MM.1S (cell line): ENCODE data around the gene MKKS.

Experiments
- DNase-seq: peaks from one replicate; pipeline ENCODE4 v3.0.0-alpha.2; 2015
- H2AFZ ChIP-seq: fragments of 300-600 bp; sonication (generic); 2 replicates; pipeline ENCODE4 v1.6.0; 2016; ENCODE audit warnings: antibody characterized with exemption, low read length
- H3F3A ChIP-seq: fragments of 300-600 bp; sonication (generic); 2 replicates; pipeline ENCODE4 v1.6.1; 2016; ENCODE audit warnings: mild to moderate bottlenecking, antibody characterized with exemption, low read length, moderate library complexity, mixed read lengths; ENCODE audit not compliant: insufficient read depth
- H3K27ac ChIP-seq: fragments of 300-600 bp; sonication (generic); 2 replicates; pipeline ENCODE4 v1.5.1; 2016; ENCODE audit warnings: mild to moderate bottlenecking, low read length
- H3K27me3 ChIP-seq: fragments of 300-600 bp; sonication (generic); replicated peaks from 2 replicates; pipeline ENCODE4 v1.6.0; 2016; ENCODE audit warnings: low read length; ENCODE audit not compliant: insufficient read depth
- H3K36me3 ChIP-seq: fragments of 300-600 bp; sonication (generic); replicated peaks from 2 replicates; pipeline ENCODE4 v1.6.1; 2016; ENCODE audit warnings: mild to moderate bottlenecking, low read length, mixed read lengths; ENCODE audit not compliant: insufficient read depth
- H3K4me1 ChIP-seq: fragments of 300-600 bp; sonication (generic); 2 replicates; pipeline ENCODE4 v1.6.1; 2016; ENCODE audit warnings: low read length, mixed read lengths
- H3K4me2 ChIP-seq: fragments of 300-600 bp; sonication (generic); 2 replicates; pipeline ENCODE4 v1.6.0; 2016; ENCODE audit warnings: low read depth, low read length
- H3K4me3 ChIP-seq: fragments of 300-600 bp; sonication (generic); 2 replicates; pipeline ENCODE4 v1.5.1; 2016; ENCODE audit warnings: low read length, mixed read lengths
- H3K79me2 ChIP-seq: fragments of 300-600 bp; sonication (generic); 2 replicates; pipeline ENCODE4 v1.6.1; 2016; ENCODE audit warnings: mixed run types, low read length, mixed read lengths
- H3K9ac ChIP-seq: fragments of 300-600 bp; sonication (generic); 2 replicates; pipeline ENCODE4 v1.6.1; 2016; ENCODE audit warnings: low read length, mixed read lengths
- H3K9me2 ChIP-seq: fragments of 300-600 bp; sonication (generic); replicated peaks from 2 replicates; pipeline ENCODE4 v1.6.1; 2016; ENCODE audit warnings: mild to moderate bottlenecking, low read length, mixed read lengths; ENCODE audit not compliant: insufficient read depth
- H3K9me3 ChIP-seq: fragments of 300-600 bp; sonication (generic); replicated peaks from 2 replicates; pipeline ENCODE4 v1.6.1; 2016; ENCODE audit warnings: mild to moderate bottlenecking, low read length, mixed read lengths; ENCODE audit not compliant: insufficient read depth
- H4K20me1 ChIP-seq: fragments of 300-600 bp; sonication (generic); 2 replicates; pipeline ENCODE4 v1.6.1; 2016; ENCODE audit warnings: mild to moderate bottlenecking, low read length, moderate library complexity, mixed read lengths; ENCODE audit not compliant: insufficient read depth
- EZH2 ChIP-seq: fragments of 300-600 bp; sonication (generic); optimal IDR thresholded peaks from 2 replicates; pipeline ENCODE3; 2017; ENCODE audit warnings: low read depth, mild to moderate bottlenecking, antibody characterized with exemption, low read length, mixed read lengths
- EZH2phosphoT487 ChIP-seq: fragments of 300-600 bp; sonication (generic); IDR thresholded peaks from 2 replicates; pipeline ENCODE4 v1.6.1; 2018; ENCODE audit warnings: antibody characterized with exemption, low read length
- TF ChIP-seq, protein P1 (sequence below): fragments of 300-600 bp; sonication (generic); IDR thresholded peaks from 2 replicates; pipeline ENCODE4 v1.5.1; 2016; ENCODE audit warnings: antibody characterized with exemption, low read length, mixed read lengths

MKKS gene

DNA sequence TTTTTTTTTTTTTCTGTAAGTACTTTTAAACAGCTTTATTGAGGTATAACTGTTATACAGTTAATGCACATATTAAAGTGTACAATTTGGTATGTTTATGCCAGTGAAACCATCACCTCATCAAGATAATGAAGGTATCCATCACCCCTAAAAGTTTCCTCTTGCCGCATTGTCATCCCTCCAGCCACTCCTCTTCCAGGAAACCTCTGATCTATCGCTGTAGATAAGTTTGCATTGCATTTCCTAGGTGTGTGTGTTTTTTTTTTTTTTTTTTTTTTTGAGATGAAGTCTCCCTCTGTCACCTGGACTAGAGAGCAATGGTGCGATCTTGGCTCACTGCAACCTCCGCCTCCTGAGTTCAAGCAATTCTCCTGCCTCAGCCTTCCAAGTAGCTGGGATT is 4.2 kb upstream of the MKKS start:
- Histone ChIP-seq H3K27ac (no peak overlapping the region), H3K4me1 (no peaks in the 10 kb centered on the region), H2AFZ (no peak overlapping the region), H3K4me2 (no peak overlapping the region), H3K9me3 (no peaks in the 10 kb centered on the region), H4K20me1 (no peaks in the 10 kb centered on the region), H3K9me2 (no peaks in the 10 kb centered on the region), H3K9ac (no peak overlapping the region), H3K36me3 (no peaks in the 10 kb centered on the region), H3F3A (peaks cover 8% of the 10 kb centered on the region; the same call in 1 of the 2 replicates), H3K27me3 (no peaks in the 10 kb centered on the region), H3K79me2 (peaks cover 16% of the 10 kb centered on the region), H3K4me3 (no peak overlapping the region)
- no peak for DNase-seq
- no peak for TF ChIP-seq EZH2
- TF ChIP-seq, protein P1, sequence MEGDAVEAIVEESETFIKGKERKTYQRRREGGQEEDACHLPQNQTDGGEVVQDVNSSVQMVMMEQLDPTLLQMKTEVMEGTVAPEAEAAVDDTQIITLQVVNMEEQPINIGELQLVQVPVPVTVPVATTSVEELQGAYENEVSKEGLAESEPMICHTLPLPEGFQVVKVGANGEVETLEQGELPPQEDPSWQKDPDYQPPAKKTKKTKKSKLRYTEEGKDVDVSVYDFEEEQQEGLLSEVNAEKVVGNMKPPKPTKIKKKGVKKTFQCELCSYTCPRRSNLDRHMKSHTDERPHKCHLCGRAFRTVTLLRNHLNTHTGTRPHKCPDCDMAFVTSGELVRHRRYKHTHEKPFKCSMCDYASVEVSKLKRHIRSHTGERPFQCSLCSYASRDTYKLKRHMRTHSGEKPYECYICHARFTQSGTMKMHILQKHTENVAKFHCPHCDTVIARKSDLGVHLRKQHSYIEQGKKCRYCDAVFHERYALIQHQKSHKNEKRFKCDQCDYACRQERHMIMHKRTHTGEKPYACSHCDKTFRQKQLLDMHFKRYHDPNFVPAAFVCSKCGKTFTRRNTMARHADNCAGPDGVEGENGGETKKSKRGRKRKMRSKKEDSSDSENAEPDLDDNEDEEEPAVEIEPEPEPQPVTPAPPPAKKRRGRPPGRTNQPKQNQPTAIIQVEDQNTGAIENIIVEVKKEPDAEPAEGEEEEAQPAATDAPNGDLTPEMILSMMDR, result no peak
- TF ChIP-seq EZH2phosphoT487, result no peak

DNA sequence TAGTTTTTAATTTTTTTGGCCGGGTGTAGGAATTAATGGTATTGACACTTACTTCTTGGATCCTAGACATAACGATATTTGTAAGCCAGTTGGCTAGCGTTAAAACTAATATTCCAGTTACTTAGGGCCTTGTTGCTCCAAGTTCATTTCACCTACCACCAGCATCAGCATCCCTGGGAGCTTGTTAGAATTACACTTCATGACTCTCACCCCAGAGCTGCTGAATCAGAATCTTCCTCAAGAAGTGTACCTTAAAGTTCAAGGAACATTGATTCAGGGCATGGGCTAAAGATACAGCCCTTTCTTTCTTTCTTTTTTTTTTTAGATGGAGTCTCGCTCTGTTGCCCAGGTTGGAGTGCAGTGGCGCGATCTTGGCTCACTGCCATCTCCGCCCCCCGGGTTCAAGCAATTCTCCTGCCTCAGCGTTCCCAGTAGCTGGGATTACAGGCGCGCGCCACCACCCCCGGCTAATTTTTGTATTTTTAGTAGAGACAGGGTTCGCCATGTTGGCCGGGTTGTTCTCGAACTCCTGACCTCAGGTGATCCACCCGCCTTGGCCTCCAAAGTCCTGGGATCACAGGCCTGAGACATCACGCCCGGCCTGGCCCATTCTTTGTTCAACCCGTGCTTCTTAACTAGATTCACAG is 2.2 kb upstream of the MKKS start:
- no peaks in the 10 kb centered on the region for H3K9me3 ChIP-seq
- DNase-seq, result no peak
- no peak overlapping the region for H3K27ac ChIP-seq
- H2AFZ ChIP-seq, result no peak overlapping the region
- H3F3A ChIP-seq, result peaks cover 12% of the 10 kb centered on the region; the same call in 1 of the 2 replicates
- H3K9ac ChIP-seq, result no peak overlapping the region
- H3K4me3 ChIP-seq, result no peak overlapping the region
- no peaks in the 10 kb centered on the region for H3K36me3 ChIP-seq
- H3K4me1 ChIP-seq, result no peaks in the 10 kb centered on the region
- H3K27me3 ChIP-seq, result no peaks in the 10 kb centered on the region
- H3K79me2 ChIP-seq, result peaks cover 33% of the 10 kb centered on the region
- no peak overlapping the region for H3K4me2 ChIP-seq
- TF ChIP-seq, protein P1, result no peak
- no peak for TF ChIP-seq EZH2phosphoT487
- no peak for TF ChIP-seq EZH2
- H3K9me2 ChIP-seq, result no peaks in the 10 kb centered on the region
- no peaks in the 10 kb centered on the region for H4K20me1 ChIP-seq

DNA sequence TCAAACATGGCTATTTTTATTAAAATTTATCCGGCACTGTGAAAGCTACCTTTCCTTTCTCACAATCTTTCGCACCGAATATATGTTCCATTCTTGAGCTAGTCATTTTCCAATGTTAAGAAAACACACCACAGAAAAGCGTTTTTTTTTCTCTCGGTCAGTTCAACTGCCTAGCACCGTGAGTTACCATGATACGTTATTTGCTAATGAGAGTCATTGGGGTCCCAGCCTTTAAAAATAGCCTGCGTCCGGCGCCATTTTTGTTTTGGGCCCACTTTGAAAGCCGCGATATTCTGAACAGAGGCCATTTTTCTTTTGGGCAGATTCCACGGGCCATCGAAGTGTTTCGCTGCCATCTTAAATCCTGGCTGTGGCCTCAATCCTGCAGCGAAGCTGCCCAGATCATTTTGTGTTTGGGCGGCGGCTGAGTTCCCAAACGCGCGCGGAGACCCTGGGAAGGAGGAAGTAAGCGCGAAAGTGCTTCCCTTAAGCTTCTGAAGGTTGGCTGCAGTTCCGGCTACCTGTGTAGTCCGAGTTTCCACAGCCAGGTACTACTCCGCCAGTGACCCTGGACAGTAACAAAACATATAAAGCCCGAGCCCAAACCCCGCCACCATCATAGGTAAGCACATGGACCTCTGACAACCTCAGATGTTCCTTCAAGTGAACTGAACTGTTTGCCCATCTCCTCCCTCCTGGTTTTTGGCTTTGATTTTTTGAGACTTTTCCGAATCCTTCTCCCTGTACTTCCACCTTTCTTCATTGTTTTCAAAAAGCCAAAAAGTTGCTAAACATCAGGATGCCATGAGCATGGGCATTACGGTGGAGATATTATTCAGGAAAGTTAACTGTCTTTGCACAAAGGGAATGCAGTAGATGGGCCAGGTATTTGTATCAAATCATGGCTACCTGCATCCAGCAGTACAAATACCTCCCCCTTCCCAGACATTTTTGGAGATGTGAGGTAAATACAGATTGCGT is 1.1 kb upstream of the MKKS start, which contains the start of gene SLX4IP:
SLX4IP (plus strand) TSS at position 474 of the 981 bp plus-strand sequence. CDS start 22,900 bp downstream, outside the sequence.
- peaks cover 12% of the 10 kb centered on the region; the same call in 1 of the 2 replicates for H3F3A ChIP-seq
- no peaks in the 10 kb centered on the region for H3K27me3 ChIP-seq
- H3K79me2 ChIP-seq, result peaks cover 44% of the 10 kb centered on the region
- H3K27ac ChIP-seq, result peak within 1 kb of the TSS; percentile 81
- DNase-seq, result peak; percentile 67
- peak within 1 kb of the TSS; percentile 87 for H3K4me3 ChIP-seq
- no peaks in the 10 kb centered on the region for H3K9me2 ChIP-seq
- H3K9ac ChIP-seq, result peak within 1 kb of the TSS; percentile 86
- no peak for TF ChIP-seq EZH2phosphoT487
- no peak for TF ChIP-seq EZH2
- TF ChIP-seq, protein P1, result no peak
- peak within 1 kb of the TSS; percentile 81 for H3K4me2 ChIP-seq
- H3K36me3 ChIP-seq, result no peaks in the 10 kb centered on the region
- no peaks in the 10 kb centered on the region for H3K9me3 ChIP-seq
- H2AFZ ChIP-seq, result peak within 1 kb of the TSS; percentile 88
- H4K20me1 ChIP-seq, result no peaks in the 10 kb centered on the region
- no peaks in the 10 kb centered on the region for H3K4me1 ChIP-seq
